ENCODE results near the gene FAM124B.
A peak's percentile ranks its signal among the peaks of the same experiment; 100 is the strongest.

FAM124B gene

DNA sequence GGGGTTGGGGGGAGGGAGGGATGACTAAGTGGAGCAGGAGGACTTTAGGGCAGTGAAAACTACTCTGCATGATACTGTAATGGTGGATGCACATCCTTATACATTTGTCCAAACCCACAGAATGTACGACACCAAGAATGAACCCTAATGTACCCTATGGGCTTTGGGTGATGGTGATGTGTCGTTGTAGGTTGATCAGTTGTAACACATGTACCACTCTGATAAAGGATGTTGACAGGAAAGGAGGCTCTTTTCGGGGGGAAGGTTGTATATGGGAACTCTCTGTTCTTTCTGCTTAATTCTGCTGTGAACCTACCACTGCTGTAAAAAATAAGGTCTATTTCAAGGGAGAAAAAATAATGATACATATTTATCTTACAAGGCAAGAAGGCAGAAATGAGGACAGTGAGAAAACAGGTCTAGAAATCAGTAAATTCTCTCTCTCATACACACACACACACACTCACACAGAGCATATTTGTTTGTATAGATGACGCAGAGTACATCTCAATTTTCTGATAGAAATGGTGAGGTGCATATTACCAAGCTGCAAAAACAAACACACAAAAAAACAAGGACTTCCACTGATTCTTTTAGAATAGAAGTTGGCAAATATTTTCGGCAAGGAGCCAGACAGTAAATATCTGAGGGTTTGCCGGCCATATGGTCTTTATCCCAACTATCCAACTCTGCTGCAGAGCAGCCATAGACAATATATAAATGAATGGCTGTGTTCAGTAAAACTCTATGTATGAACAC, 20.2 kb downstream of the FAM124B start:
- DNase-seq (ENCODE audit: low read depth), result peak; percentile 24
- no peak overlapping the region for H3K4me3 ChIP-seq (ENCODE audit: low read length)
- TF ChIP-seq, protein P1, sequence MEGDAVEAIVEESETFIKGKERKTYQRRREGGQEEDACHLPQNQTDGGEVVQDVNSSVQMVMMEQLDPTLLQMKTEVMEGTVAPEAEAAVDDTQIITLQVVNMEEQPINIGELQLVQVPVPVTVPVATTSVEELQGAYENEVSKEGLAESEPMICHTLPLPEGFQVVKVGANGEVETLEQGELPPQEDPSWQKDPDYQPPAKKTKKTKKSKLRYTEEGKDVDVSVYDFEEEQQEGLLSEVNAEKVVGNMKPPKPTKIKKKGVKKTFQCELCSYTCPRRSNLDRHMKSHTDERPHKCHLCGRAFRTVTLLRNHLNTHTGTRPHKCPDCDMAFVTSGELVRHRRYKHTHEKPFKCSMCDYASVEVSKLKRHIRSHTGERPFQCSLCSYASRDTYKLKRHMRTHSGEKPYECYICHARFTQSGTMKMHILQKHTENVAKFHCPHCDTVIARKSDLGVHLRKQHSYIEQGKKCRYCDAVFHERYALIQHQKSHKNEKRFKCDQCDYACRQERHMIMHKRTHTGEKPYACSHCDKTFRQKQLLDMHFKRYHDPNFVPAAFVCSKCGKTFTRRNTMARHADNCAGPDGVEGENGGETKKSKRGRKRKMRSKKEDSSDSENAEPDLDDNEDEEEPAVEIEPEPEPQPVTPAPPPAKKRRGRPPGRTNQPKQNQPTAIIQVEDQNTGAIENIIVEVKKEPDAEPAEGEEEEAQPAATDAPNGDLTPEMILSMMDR (conservative IDR thresholded peaks at IDR 0.05; ENCODE audit: low read length), result no peak

DNA sequence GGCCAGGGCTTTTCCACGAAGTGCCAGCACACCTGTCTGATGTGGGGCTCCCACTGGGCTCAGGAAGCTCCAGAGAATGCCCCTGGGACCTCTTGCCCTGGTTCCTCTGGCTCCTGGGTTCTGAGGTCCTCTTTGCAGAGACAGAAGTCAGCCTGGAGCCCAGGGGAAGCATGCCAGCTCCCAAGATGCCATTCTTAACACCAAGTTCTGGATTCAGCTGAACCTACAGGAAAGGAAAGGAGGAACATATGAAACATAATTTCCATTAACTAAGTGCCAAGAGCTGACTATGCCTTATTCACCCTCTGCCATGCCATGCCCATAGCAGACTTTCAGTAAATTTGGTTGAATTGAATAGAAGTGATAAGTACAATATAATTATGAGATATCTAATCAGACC, 21.9 kb downstream of the FAM124B start:
- TF ChIP-seq, protein P1 (conservative IDR thresholded peaks at IDR 0.05; ENCODE audit: low read length), result no peak
- H3K4me3 ChIP-seq (ENCODE audit: low read length), result no peak overlapping the region
- no peak for DNase-seq (ENCODE audit: low read depth)

DNA sequence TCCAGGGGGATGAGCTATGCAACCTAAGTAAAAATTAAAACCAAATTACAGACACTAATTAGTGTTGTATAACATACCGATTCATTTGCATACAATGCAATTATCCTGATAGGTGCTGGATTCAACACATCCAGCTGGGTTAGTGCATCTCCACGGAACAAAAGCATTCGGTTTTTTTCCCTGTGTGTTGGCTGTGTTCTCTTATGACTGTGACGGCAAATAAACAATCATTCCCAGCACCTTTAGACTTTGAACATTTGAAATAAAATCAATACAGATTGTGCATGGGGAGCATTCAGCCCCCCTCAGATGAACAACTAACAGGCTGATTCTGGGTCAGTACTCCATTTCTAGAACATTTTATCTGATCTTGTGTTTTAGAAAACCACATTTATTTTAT, 22.7 kb downstream of the FAM124B start:
- TF ChIP-seq, protein P1 (conservative IDR thresholded peaks at IDR 0.05; ENCODE audit: low read length), result no peak
- DNase-seq (ENCODE audit: low read depth), result no peak
- no peak overlapping the region for H3K4me3 ChIP-seq (ENCODE audit: low read length)

DNA sequence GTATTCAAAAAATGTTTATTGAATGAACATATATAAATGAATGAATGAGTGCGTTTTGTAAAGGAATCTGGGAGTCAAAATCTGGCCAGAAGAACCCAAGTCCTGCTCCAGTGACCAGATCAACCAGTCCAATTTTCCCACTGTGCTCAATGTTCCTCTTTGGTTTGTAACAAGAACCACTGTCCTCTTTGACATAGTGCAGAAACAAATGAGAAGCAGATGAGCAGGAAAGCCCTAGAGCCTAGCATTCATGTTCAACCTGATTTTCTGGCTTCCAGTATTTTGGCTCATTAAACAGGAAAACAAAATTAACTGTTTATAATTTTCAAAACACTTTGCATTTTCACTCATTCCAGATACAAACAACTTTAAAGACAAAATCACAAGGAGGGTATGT, 23.2 kb downstream of the FAM124B start:
- no peak overlapping the region for H3K4me3 ChIP-seq (ENCODE audit: low read length)
- DNase-seq (ENCODE audit: low read depth), result no peak
- TF ChIP-seq, protein P1 (conservative IDR thresholded peaks at IDR 0.05; ENCODE audit: low read length), result no peak

DNA sequence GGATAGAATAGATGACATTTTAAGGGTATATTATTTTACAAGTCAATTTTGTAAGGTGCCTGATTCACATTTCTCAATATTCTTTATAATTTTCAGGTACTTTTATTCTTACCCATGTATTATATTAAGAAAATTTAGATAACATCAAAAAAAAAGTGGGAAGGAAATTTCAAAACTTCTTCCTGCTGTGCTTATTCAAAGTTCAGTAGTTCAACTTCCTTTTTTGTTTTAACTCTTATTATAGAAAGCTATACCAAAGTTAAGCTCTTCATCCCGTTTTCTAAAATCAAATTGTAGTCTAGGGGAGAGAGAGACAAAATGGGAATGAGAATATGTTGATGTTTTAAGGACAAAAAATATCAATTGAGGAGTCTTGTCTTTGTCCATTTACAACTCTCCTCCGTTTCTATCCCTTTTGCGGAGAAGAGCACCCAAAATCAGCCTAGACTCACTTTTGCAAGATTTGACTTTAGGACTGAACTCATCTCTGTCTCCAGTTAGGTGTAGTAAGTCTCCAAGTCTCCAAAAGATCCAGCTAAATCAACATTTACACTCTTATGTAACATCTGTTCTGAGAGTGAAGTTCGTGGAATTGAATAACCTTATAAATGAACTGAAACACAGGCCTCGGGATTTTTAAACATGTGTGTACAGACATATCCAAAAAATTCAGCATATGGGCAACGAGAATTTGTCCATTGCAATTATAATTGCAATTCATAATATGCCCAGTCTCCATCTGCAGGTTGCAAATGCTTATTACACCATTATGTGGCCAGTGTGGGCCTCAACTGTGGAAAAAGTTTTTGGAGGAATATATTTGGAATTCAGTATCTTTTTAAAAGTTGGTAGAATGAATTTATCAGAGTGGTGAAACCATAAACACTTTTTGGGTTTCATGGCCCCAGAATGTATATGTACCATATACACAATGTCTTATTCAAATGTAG, 23.9 kb downstream of the FAM124B start:
- DNase-seq (ENCODE audit: low read depth), result no peak
- TF ChIP-seq, protein P1 (conservative IDR thresholded peaks at IDR 0.05; ENCODE audit: low read length), result peak; percentile 26

DNA sequence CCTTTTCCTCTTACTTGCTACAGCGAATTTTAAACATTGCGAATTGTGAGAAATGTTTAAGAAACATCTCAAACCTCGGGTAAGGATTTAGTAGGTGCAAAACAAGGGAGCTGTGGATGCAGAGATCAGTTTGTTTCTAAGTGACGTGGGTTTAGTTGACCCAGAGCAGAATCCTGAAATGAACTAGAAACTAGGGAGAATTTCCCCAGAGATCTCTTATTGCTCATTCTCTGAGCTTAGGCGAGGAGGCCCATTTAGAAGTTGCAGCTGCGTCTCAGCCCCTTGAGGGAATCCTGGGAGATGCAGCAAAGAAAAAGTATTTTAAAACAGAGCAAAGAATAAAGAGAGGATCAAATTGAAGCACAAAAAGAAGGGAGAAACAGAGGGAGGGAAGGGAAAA, 29.3 kb downstream of the FAM124B start:
- H3K4me3 ChIP-seq (ENCODE audit: low read length), result no peak overlapping the region
- TF ChIP-seq, protein P1 (conservative IDR thresholded peaks at IDR 0.05; ENCODE audit: low read length), result no peak
- DNase-seq (ENCODE audit: low read depth), result no peak

More for the DNA sequence above, 23.9 kb downstream of the FAM124B start:
- H3K4me3 ChIP-seq (ENCODE audit: low read length), result no peak overlapping the region
